Measurements from ENCODE around the gene NRARP. TPM values are rescaled to one million over a fixed set of nuclear protein-coding genes. Genes with fewer than 3 reads are reported as not detected.

NRARP gene
- total and polyA plus RNA-seq, 4 donors, result 0.48 to 1.3 (median 0.93) TPM; not detected in 1

DNA sequence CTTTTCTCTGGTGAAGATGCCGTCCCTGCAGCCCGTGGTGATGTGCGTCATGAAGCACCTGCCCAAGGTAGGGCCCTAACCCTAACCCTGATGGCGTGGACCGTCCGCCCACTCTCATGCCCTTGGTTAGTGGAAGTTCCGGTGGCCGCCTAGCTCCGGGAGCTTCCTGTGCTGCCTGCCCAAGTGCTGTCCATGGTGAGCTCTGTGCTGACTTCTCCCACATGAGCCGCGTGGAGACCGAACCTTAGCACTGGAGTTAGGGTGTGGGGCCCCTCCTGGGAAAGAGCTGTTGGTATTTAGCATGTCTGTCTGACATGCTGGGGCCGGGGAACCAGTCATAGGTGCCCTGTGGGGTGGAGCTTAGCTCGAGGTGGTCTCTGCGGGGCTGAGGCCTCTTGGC, 45.7 kb downstream of the NRARP start:
- DNase-seq (ENCODE audit: low spot score), result no peak
- 92% methylated on average over 15 of the region's 15 CpGs for WGBS
- TF ChIP-seq, protein P1, sequence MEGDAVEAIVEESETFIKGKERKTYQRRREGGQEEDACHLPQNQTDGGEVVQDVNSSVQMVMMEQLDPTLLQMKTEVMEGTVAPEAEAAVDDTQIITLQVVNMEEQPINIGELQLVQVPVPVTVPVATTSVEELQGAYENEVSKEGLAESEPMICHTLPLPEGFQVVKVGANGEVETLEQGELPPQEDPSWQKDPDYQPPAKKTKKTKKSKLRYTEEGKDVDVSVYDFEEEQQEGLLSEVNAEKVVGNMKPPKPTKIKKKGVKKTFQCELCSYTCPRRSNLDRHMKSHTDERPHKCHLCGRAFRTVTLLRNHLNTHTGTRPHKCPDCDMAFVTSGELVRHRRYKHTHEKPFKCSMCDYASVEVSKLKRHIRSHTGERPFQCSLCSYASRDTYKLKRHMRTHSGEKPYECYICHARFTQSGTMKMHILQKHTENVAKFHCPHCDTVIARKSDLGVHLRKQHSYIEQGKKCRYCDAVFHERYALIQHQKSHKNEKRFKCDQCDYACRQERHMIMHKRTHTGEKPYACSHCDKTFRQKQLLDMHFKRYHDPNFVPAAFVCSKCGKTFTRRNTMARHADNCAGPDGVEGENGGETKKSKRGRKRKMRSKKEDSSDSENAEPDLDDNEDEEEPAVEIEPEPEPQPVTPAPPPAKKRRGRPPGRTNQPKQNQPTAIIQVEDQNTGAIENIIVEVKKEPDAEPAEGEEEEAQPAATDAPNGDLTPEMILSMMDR (IDR thresholded peaks at IDR 0.05; ENCODE audit: low read depth, low read length, missing input control), result no peak
- TF ChIP-seq TAF1 (conservative IDR thresholded peaks at IDR 0.05) (no peak), NR2F2 (IDR thresholded peaks at IDR 0.05) (no peak)
- Histone ChIP-seq H3K4me1 (ENCODE audit: control insufficient read depth in 4 of 4, insufficient read depth in 4 of 4, low read length in 3 of 4) (peaks cover 10 to 34% (median 21%) of the 10 kb centered on the region in 4 donors), H3K27me3 (ENCODE audit: control insufficient read depth in 4 of 4, insufficient read depth in 4 of 4, low read length in 3 of 4) (no peaks in the 10 kb centered on the region), H3K36me3 (ENCODE audit: control insufficient read depth in 4 of 4, insufficient read depth in 3 of 4, low read depth in 1 of 4, low read length in 3 of 4) (peaks cover 3 to 7% (median 6%) of the 10 kb centered on the region in 4 donors), H3K4me3 (ENCODE audit: low read depth in 1 of 3, low read length in 3 of 3) (peak overlapping the region in 2 of 3 donors; percentile 82 to 98), H3K27ac (ENCODE audit: low read depth in 1 of 2, low read length in 2 of 2) (no peak overlapping the region), H3K9me3 (ENCODE audit: control insufficient read depth in 4 of 4, low read length in 3 of 4) (no peaks in the 10 kb centered on the region), H3K9ac (ENCODE audit: low read depth in 1 of 2, low read length in 2 of 2) (no peak overlapping the region)

DNA sequence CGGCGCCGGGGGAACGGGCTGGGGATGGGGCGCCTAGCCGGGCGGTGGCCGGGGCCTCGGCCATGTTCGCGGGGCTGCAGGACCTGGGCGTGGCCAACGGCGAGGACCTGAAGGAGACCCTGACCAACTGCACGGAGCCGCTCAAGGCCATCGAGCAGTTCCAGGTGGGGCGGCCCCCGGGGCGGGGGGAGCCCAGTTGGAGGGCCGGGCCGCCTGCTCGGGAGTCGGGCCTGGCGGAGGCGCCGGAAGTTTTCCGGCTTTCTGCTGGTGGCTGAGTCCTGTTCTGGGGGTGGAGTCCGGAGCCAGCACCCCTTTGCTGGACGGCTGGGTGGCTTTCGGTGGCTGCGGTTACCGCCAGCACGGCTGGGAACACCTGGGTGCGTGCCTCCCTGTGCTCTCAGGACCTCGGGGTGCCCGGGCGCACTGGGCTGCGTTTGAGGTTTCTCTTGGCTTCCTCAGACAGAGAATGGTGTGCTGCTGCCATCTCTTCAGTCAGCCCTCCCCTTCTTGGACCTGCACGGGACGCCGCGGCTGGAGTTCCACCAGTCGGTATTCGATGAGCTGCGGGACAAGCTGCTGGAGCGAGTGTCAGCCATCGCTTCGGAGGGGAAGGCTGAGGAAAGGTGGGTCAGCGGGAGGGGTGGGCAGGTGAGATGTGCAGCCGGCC, 46.5 kb downstream of the NRARP start:
- DNase-seq (ENCODE audit: low spot score), result no peak
- H3K9me3 ChIP-seq (ENCODE audit: control insufficient read depth in 4 of 4, low read length in 3 of 4), result no peaks in the 10 kb centered on the region
- peak overlapping the region; percentile 50 for H3K27ac ChIP-seq (ENCODE audit: low read depth in 1 of 2, low read length in 2 of 2)
- 1% methylated on average over 51 of the region's 51 CpGs for WGBS
- H3K4me3 ChIP-seq (ENCODE audit: low read depth in 1 of 3, low read length in 3 of 3), result peak overlapping the region; percentile 76 to 98 (median 82)
- H3K36me3 ChIP-seq (ENCODE audit: control insufficient read depth in 4 of 4, insufficient read depth in 3 of 4, low read depth in 1 of 4, low read length in 3 of 4), result peaks cover 3 to 7% (median 6%) of the 10 kb centered on the region in 4 donors
- H3K27me3 ChIP-seq (ENCODE audit: control insufficient read depth in 4 of 4, insufficient read depth in 4 of 4, low read length in 3 of 4), result no peaks in the 10 kb centered on the region
- peak overlapping the region; percentile 18 to 83 for H3K9ac ChIP-seq (ENCODE audit: low read depth in 1 of 2, low read length in 2 of 2)
- TF ChIP-seq, protein P2, sequence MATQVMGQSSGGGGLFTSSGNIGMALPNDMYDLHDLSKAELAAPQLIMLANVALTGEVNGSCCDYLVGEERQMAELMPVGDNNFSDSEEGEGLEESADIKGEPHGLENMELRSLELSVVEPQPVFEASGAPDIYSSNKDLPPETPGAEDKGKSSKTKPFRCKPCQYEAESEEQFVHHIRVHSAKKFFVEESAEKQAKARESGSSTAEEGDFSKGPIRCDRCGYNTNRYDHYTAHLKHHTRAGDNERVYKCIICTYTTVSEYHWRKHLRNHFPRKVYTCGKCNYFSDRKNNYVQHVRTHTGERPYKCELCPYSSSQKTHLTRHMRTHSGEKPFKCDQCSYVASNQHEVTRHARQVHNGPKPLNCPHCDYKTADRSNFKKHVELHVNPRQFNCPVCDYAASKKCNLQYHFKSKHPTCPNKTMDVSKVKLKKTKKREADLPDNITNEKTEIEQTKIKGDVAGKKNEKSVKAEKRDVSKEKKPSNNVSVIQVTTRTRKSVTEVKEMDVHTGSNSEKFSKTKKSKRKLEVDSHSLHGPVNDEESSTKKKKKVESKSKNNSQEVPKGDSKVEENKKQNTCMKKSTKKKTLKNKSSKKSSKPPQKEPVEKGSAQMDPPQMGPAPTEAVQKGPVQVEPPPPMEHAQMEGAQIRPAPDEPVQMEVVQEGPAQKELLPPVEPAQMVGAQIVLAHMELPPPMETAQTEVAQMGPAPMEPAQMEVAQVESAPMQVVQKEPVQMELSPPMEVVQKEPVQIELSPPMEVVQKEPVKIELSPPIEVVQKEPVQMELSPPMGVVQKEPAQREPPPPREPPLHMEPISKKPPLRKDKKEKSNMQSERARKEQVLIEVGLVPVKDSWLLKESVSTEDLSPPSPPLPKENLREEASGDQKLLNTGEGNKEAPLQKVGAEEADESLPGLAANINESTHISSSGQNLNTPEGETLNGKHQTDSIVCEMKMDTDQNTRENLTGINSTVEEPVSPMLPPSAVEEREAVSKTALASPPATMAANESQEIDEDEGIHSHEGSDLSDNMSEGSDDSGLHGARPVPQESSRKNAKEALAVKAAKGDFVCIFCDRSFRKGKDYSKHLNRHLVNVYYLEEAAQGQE (IDR thresholded peaks at IDR 0.05), result peak; percentile 15
- TF ChIP-seq FOXA1 (IDR thresholded peaks at IDR 0.05), result no peak
- H3K4me1 ChIP-seq (ENCODE audit: control insufficient read depth in 4 of 4, insufficient read depth in 4 of 4, low read length in 3 of 4), result peaks cover 10 to 34% (median 21%) of the 10 kb centered on the region in 4 donors

DNA sequence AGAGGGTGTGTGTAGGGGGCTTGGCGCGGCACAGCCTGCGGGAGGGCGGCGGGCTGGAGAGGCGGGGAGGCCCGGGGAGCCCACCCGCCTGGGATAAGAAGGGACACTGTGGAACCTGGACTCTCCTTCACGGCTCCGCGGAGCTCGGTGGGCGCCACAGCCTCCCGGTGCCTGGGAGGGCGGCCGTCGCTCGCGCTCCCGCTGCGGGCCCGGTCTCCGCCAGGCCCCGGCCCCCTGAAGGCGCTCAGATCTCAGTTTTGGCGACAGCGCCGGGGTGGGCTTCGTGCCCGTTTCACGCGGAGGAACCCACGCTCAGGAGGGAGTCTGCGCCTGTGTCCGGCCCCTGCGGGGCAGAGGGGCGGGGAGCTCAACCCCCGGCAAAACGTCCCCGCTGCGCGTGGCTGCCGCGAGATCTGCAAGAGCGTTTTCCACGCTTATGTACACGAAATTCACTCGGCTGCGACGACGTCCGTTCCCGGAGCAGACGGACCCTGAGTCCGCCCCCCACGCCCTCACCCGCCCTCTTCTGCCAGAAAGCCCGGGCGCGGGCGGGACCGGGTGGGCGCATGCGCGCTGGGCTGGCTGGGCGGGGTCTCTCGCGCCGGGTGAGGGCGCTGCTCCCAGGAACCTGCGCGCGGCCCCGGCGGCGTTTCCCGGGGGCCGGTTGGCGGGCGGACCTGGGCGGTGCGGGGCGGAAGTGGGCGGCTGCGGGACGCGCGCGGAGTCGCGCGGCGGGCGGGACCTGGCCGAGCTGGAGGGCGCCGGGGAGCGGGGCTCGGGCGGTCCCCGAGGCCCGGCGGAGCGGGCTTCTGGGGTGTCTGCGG, 47.2 kb downstream of the NRARP start, which contains the start of gene NELFB:
Gene NELFB (plus strand): TSS at position 704 of the 824 bp plus-strand sequence.
- Histone ChIP-seq H3K9ac (ENCODE audit: low read depth in 1 of 2, low read length in 2 of 2) (peak within 1 kb of the TSS; percentile 66 to 83), H3K4me1 (ENCODE audit: control insufficient read depth in 4 of 4, insufficient read depth in 4 of 4, low read length in 3 of 4) (peaks cover 10 to 34% (median 21%) of the 10 kb centered on the region in 4 donors), H3K4me3 (ENCODE audit: low read depth in 1 of 3, low read length in 3 of 3) (peak within 1 kb of the TSS; percentile 83 to 98 (median 92)), H3K9me3 (ENCODE audit: control insufficient read depth in 4 of 4, low read length in 3 of 4) (no peaks in the 10 kb centered on the region), H3K36me3 (ENCODE audit: control insufficient read depth in 4 of 4, insufficient read depth in 3 of 4, low read depth in 1 of 4, low read length in 3 of 4) (peaks cover 3 to 7% (median 6%) of the 10 kb centered on the region in 4 donors), H3K27ac (ENCODE audit: low read depth in 1 of 2, low read length in 2 of 2) (peak within 1 kb of the TSS; percentile 64 to 77), H3K27me3 (ENCODE audit: control insufficient read depth in 4 of 4, insufficient read depth in 4 of 4, low read length in 3 of 4) (no peaks in the 10 kb centered on the region)
- no peak for TF ChIP-seq FOXA1 (IDR thresholded peaks at IDR 0.05)
- TF ChIP-seq YY1 (IDR thresholded peaks at IDR 0.05), result peak; percentile 39
- TF ChIP-seq HNF4A (conservative IDR thresholded peaks at IDR 0.05), result peak; percentile 49 to 67
- TF ChIP-seq GABPA (IDR thresholded peaks at IDR 0.05 in 1 of 2, conservative IDR thresholded peaks at IDR 0.05 in 1 of 2), result peak in 1 of 2 donors; percentile 72
- TF ChIP-seq, protein P3, sequence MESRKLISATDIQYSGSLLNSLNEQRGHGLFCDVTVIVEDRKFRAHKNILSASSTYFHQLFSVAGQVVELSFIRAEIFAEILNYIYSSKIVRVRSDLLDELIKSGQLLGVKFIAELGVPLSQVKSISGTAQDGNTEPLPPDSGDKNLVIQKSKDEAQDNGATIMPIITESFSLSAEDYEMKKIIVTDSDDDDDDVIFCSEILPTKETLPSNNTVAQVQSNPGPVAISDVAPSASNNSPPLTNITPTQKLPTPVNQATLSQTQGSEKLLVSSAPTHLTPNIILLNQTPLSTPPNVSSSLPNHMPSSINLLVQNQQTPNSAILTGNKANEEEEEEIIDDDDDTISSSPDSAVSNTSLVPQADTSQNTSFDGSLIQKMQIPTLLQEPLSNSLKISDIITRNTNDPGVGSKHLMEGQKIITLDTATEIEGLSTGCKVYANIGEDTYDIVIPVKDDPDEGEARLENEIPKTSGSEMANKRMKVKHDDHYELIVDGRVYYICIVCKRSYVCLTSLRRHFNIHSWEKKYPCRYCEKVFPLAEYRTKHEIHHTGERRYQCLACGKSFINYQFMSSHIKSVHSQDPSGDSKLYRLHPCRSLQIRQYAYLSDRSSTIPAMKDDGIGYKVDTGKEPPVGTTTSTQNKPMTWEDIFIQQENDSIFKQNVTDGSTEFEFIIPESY (IDR thresholded peaks at IDR 0.05), result no peak
- under 1% methylated on average over 105 of the region's 105 CpGs for WGBS
- peak; percentile 99 for DNase-seq (ENCODE audit: low spot score)

Data from liver (tissue), 9 donors.